Trophoblast cell (in vitro differentiated cells and primary cell): ENCODE data around the gene THOC6.

Experiments used
- DNase-seq, 2 donors: peaks; one replicate each; pipeline ENCODE4 v3.0.0-alpha.2; 2016
- H2AFZ ChIP-seq: 2 replicates; pipeline ENCODE4 v1.6.1; 2013; ENCODE audit warnings: low read length, moderate library complexity, mild to moderate bottlenecking; ENCODE audit not compliant: insufficient read depth, poor library complexity
- H2AK5ac ChIP-seq: 2 replicates; pipeline ENCODE4 v1.6.1; 2013; ENCODE audit warnings: mild to moderate bottlenecking, low read length
- H2BK120ac ChIP-seq: 2 replicates; pipeline ENCODE4 v1.6.1; 2013; ENCODE audit warnings: low read length, mild to moderate bottlenecking, moderate library complexity; ENCODE audit not compliant: insufficient read depth, poor library complexity
- H2BK12ac ChIP-seq: 2 replicates; pipeline ENCODE4 v1.6.1; 2013; ENCODE audit warnings: mild to moderate bottlenecking, low read length, moderate library complexity
- H2BK5ac ChIP-seq: 2 replicates; pipeline ENCODE4 v1.6.1; 2013; ENCODE audit warnings: low read length, low read depth, moderate library complexity, mild to moderate bottlenecking; ENCODE audit not compliant: poor library complexity
- H3K14ac ChIP-seq: 2 replicates; pipeline ENCODE4 v1.6.1; 2013; ENCODE audit warnings: mild to moderate bottlenecking, low read length
- H3K18ac ChIP-seq: 2 replicates; pipeline ENCODE4 v1.6.1; 2013; ENCODE audit warnings: mild to moderate bottlenecking, low read length
- H3K23ac ChIP-seq: 2 replicates; pipeline ENCODE4 v1.6.1; 2013; ENCODE audit warnings: low read length
- H3K27ac ChIP-seq: 2 replicates; pipeline ENCODE4 v1.5.1; 2013; ENCODE audit warnings: low read depth, mild to moderate bottlenecking, inconsistent platforms, low read length, moderate library complexity
- H3K27me3 ChIP-seq: 2 replicates; pipeline ENCODE4 v1.6.1; 2013; ENCODE audit warnings: inconsistent platforms, mild to moderate bottlenecking, low read length, moderate library complexity; ENCODE audit not compliant: insufficient read depth
- H3K36me3 ChIP-seq, 2 experiments: 1 replicate in 1 of 2; 2 replicates in 1 of 2; pipeline ENCODE4 v1.6.1; 2013; ENCODE audit warnings: low read length in 2 of 2, mild to moderate bottlenecking in 2 of 2, moderate library complexity in 1 of 2; ENCODE audit not compliant: insufficient read depth in 2 of 2, control insufficient read depth in 1 of 2
- H3K4ac ChIP-seq: 2 replicates; pipeline ENCODE4 v1.6.1; 2013; ENCODE audit warnings: low read depth, mild to moderate bottlenecking, low read length, moderate library complexity
- H3K4me1 ChIP-seq, 2 experiments: 1 replicate in 1 of 2; 2 replicates in 1 of 2; pipeline ENCODE4 v1.6.1; 2013; ENCODE audit warnings: low read length in 2 of 2, mild to moderate bottlenecking in 2 of 2, moderate library complexity in 1 of 2; ENCODE audit not compliant: insufficient read depth in 2 of 2, control insufficient read depth in 1 of 2
- H3K4me2 ChIP-seq: 2 replicates; pipeline ENCODE4 v1.6.1; 2013; ENCODE audit warnings: inconsistent platforms, mild to moderate bottlenecking, low read length, moderate library complexity
- H3K4me3 ChIP-seq: 2 replicates; pipeline ENCODE4 v1.5.1; 2013; ENCODE audit warnings: mild to moderate bottlenecking, low read depth, low read length, inconsistent platforms
- H3K79me1 ChIP-seq: one replicate; pipeline ENCODE4 v1.6.1; 2013; ENCODE audit warnings: low read length
- H3K79me2 ChIP-seq: 2 replicates; pipeline ENCODE4 v1.6.1; 2013; ENCODE audit warnings: low read length, mild to moderate bottlenecking; ENCODE audit not compliant: control insufficient read depth, insufficient read depth, poor library complexity
- H3K9ac ChIP-seq: 2 replicates; pipeline ENCODE4 v1.6.1; 2013; ENCODE audit warnings: mild to moderate bottlenecking, low read length
- H3K9me3 ChIP-seq: 2 replicates; pipeline ENCODE4 v1.6.1; 2013; ENCODE audit warnings: low read depth, mild to moderate bottlenecking, control low read depth, inconsistent platforms, low read length; ENCODE audit not compliant: insufficient read depth
- H4K12ac ChIP-seq: 2 replicates; pipeline ENCODE4 v1.6.1; 2013; ENCODE audit warnings: low read depth, mild to moderate bottlenecking, low read length, moderate library complexity
- H4K8ac ChIP-seq: 2 replicates; pipeline ENCODE4 v1.6.1; 2013; ENCODE audit warnings: low read depth, mild to moderate bottlenecking, low read length, moderate library complexity
- H4K91ac ChIP-seq: one replicate; pipeline ENCODE4 v1.6.1; 2013; ENCODE audit warnings: low read depth, mild to moderate bottlenecking, low read length, moderate library complexity
- WGBS: extraction: QIAGEN DNeasy Blood & Tissue Kit; methylation state at CpG from one replicate; pipeline ENCODE4 v1.1.7; 2013; ENCODE audit warnings: missing lambda C conversion rate; ENCODE audit not compliant: insufficient read length, insufficient coverage; ENCODE audit errors: extremely low coverage; 5-methylcytosine and 5-hydroxymethylcytosine counted together

Gene THOC6

GRCh38 chr16:3001316-3001715, 22.5 kb upstream of the THOC6 start:
- WGBS, result no CpG with 5 or more reads among the region's 12 CpGs
- Histone ChIP-seq H3K4me2 (no peak overlapping the region), H2BK12ac (no peak overlapping the region)

GRCh38 chr16:3003582-3004270, 20.1 kb upstream of the THOC6 start:
- H3K4me1 ChIP-seq, result peaks cover 22 to 27% of the 10 kb centered on the region in 2 experiments
- no peak overlapping the region for H3K18ac ChIP-seq
- H3K27ac ChIP-seq, result no peak overlapping the region
- H3K14ac ChIP-seq, result no peak overlapping the region
- H3K36me3 ChIP-seq, result no peaks in the 10 kb centered on the region
- peak overlapping the region; percentile 63 for H4K91ac ChIP-seq
- no peak overlapping the region for H3K4ac ChIP-seq
- DNase-seq, result peak; percentile 99 to 100
- no peak overlapping the region for H4K12ac ChIP-seq
- no peaks in the 10 kb centered on the region for H3K27me3 ChIP-seq
- no peak overlapping the region for H4K8ac ChIP-seq
- H3K23ac ChIP-seq, result no peak overlapping the region
- H2AFZ ChIP-seq, result peak overlapping the region; percentile 21
- H2BK5ac ChIP-seq, result no peak overlapping the region
- no peak overlapping the region for H2AK5ac ChIP-seq
- no peak overlapping the region for H2BK120ac ChIP-seq
- H3K9me3 ChIP-seq, result no peaks in the 10 kb centered on the region
- peaks cover 17% of the 10 kb centered on the region for H3K79me1 ChIP-seq
- WGBS, result no CpG with 5 or more reads among the region's 58 CpGs
- no peak overlapping the region for H3K9ac ChIP-seq
- H3K4me3 ChIP-seq, result peak overlapping the region; percentile 72
- peaks cover 4% of the 10 kb centered on the region for H3K79me2 ChIP-seq
- no peak overlapping the region for H2BK12ac ChIP-seq
- peak overlapping the region; percentile 87 for H3K4me2 ChIP-seq

More at GRCh38 chr16:3001316-3001715, 22.5 kb upstream of the THOC6 start:
- Histone ChIP-seq H3K27me3 (no peaks in the 10 kb centered on the region), H3K23ac (no peak overlapping the region), H3K4ac (no peak overlapping the region), H3K4me1 (peaks cover 4% of the 10 kb centered on the region in 2 experiments), H3K36me3 (no peaks in the 10 kb centered on the region), H4K91ac (no peak overlapping the region), H3K18ac (no peak overlapping the region), H2AFZ (no peak overlapping the region), H2AK5ac (no peak overlapping the region), H3K4me3 (no peak overlapping the region), H3K27ac (no peak overlapping the region), H4K8ac (no peak overlapping the region), H3K14ac (no peak overlapping the region), H2BK5ac (no peak overlapping the region), H3K79me1 (no peaks in the 10 kb centered on the region), H3K9me3 (no peaks in the 10 kb centered on the region), H2BK120ac (no peak overlapping the region), H3K9ac (no peak overlapping the region), H4K12ac (no peak overlapping the region), H3K79me2 (no peaks in the 10 kb centered on the region)
- DNase-seq, result no peak

DNA sequence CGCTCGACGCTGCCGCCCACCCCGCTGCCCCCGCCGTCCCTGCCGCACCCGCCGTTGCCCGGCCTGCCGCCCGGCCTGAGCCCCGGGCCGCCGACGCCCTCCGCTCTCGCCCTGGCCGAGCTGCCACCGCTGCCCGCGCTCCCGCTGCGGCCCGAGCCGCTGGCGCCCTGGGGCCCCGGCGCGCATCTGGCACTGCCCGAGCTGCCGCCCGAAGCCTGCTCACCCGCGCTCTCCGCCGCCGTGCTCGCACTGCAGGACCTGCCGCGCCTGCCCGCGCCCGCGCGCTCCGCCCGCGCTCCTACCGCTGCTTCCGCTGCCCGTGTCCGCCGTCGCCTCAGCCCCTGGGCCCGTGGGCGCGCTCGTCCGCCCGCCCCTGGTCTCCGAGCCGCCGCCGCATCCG, 19.5 kb upstream of the THOC6 start:
- no peaks in the 10 kb centered on the region for H3K9me3 ChIP-seq
- no CpG with 5 or more reads among the region's 67 CpGs for WGBS
- H3K4ac ChIP-seq, result no peak overlapping the region
- H3K14ac ChIP-seq, result no peak overlapping the region
- peaks cover 4% of the 10 kb centered on the region for H3K79me2 ChIP-seq
- no peak overlapping the region for H3K9ac ChIP-seq
- no peak overlapping the region for H2AK5ac ChIP-seq
- peak overlapping the region; percentile 31 for H3K27ac ChIP-seq
- no peak overlapping the region for H3K18ac ChIP-seq
- H4K8ac ChIP-seq, result no peak overlapping the region
- H3K4me1 ChIP-seq, result peaks cover 24 to 32% of the 10 kb centered on the region in 2 experiments
- H3K23ac ChIP-seq, result no peak overlapping the region
- peak overlapping the region; percentile 44 for H2AFZ ChIP-seq
- H3K27me3 ChIP-seq, result no peaks in the 10 kb centered on the region
- H2BK120ac ChIP-seq, result no peak overlapping the region
- H4K12ac ChIP-seq, result no peak overlapping the region
- H3K4me3 ChIP-seq, result peak overlapping the region; percentile 72
- peaks cover 23% of the 10 kb centered on the region for H3K79me1 ChIP-seq
- peak overlapping the region; percentile 87 for H3K4me2 ChIP-seq
- H4K91ac ChIP-seq, result peak overlapping the region; percentile 63
- DNase-seq, result peak in 1 of 2 donors; percentile 35
- H2BK5ac ChIP-seq, result no peak overlapping the region
- no peak overlapping the region for H2BK12ac ChIP-seq
- H3K36me3 ChIP-seq, result no peaks in the 10 kb centered on the region

GRCh38 chr16:3004781-3005284, 19.0 kb upstream of the THOC6 start:
- H3K4ac ChIP-seq, result no peak overlapping the region
- WGBS, result no CpG with 5 or more reads among the region's 25 CpGs
- H3K79me1 ChIP-seq, result peaks cover 27% of the 10 kb centered on the region
- peak overlapping the region; percentile 71 for H3K4me2 ChIP-seq
- peaks cover 24 to 34% of the 10 kb centered on the region in 2 experiments for H3K4me1 ChIP-seq
- peak overlapping the region; percentile 52 for H4K8ac ChIP-seq
- H3K18ac ChIP-seq, result no peak overlapping the region
- H3K9ac ChIP-seq, result peak overlapping the region; percentile 4
- H3K4me3 ChIP-seq, result peak overlapping the region; percentile 60
- H3K36me3 ChIP-seq, result no peaks in the 10 kb centered on the region
- H3K79me2 ChIP-seq, result peaks cover 4% of the 10 kb centered on the region
- no peaks in the 10 kb centered on the region for H3K9me3 ChIP-seq
- H2BK12ac ChIP-seq, result no peak overlapping the region
- peak overlapping the region; percentile 32 for H4K91ac ChIP-seq
- no peak overlapping the region for H4K12ac ChIP-seq
- no peak overlapping the region for H2AK5ac ChIP-seq
- no peak overlapping the region for H3K14ac ChIP-seq
- no peak overlapping the region for H2AFZ ChIP-seq
- H3K27me3 ChIP-seq, result no peaks in the 10 kb centered on the region
- DNase-seq, result peak; percentile 33 to 58
- peak overlapping the region; percentile 66 for H2BK5ac ChIP-seq
- H2BK120ac ChIP-seq, result no peak overlapping the region
- H3K27ac ChIP-seq, result peak overlapping the region; percentile 31
- H3K23ac ChIP-seq, result no peak overlapping the region
